ENCODE measurements around the gene EGFL7. TPM values are rescaled to one million over a fixed set of nuclear protein-coding genes. Genes with fewer than 3 reads are reported as not detected.
A peak's percentile ranks its signal among the peaks of the same experiment; 100 is the strongest.

The EGFL7 gene
- total and polyA plus RNA-seq, 2 of the 13 experiments (the other 11 are each of a cell fraction or from before 2014, with no cell fraction given) = 0.20 to 5.1 TPM

- in situ Hi-C loops (cut with HindIII; ENCODE audit: extremely low pct_ligation_motif_present, low pct_unique_long_range_greater_than_20kb) = no loop called here
Measured at GRCh38 chr9:136713550-136713949, 50.8 kb downstream of the EGFL7 start.

More at GRCh38 chr9:136713550-136713949, 50.8 kb downstream of the EGFL7 start:
- peak overlapping the region; percentile 65 for H3K4me2 ChIP-seq (ENCODE audit: low read depth, low read length)
- H3K4me3 ChIP-seq (replicated peaks in 1 of 3; ENCODE audit: insufficient read depth in 1 of 3, low read depth in 2 of 3, low read length in 3 of 3) = peak overlapping the region in 2 of 3 experiments; percentile 54 to 66; a peak in 2 of 6 replicates
- WGBS (ENCODE audit: low lambda C conversion rate) = no CpG with 5 or more reads among the region's 8 CpGs
- CTCF ChIA-PET (ENCODE audit: low intra/inter-chr PET ratio, low total read pairs) = no interaction called here
- TF ChIP-seq IKZF1 (IDR thresholded peaks at IDR 0.05) = no peak
- no peak for TF ChIP-seq ZNF562 (CRISPR knock-in tag; IDR thresholded peaks at IDR 0.05; ENCODE audit: borderline replicate concordance)
- no peak for TF ChIP-seq ZMYM2 (CRISPR knock-in tag; IDR thresholded peaks at IDR 0.05)
- TF ChIP-seq DBP (CRISPR knock-in tag; IDR thresholded peaks at IDR 0.05; ENCODE audit: not compliant biosample characterization) = no peak
- no peak for TF ChIP-seq REL (CRISPR knock-in tag; conservative IDR thresholded peaks at IDR 0.05)
- TF ChIP-seq MEIS2 (CRISPR knock-in tag; IDR thresholded peaks at IDR 0.05) = no peak
- no peak for TF ChIP-seq AHR (CRISPR knock-in tag; IDR thresholded peaks at IDR 0.05)
- no peak for TF ChIP-seq HOXA9 (CRISPR knock-in tag; IDR thresholded peaks at IDR 0.05; ENCODE audit: borderline replicate concordance)
- no peak for TF ChIP-seq ZNF207 (IDR thresholded peaks at IDR 0.05; ENCODE audit: borderline replicate concordance)
- no peak for TF ChIP-seq ZNF724P (CRISPR knock-in tag; IDR thresholded peaks at IDR 0.05; ENCODE audit: borderline replicate concordance)
- no peak for TF ChIP-seq TAF1 (CRISPR knock-in tag; IDR thresholded peaks at IDR 0.05)
- TF ChIP-seq UBTF (CRISPR knock-in tag; IDR thresholded peaks at IDR 0.05) = no peak
- TF ChIP-seq FOSL2 (CRISPR knock-in tag; IDR thresholded peaks at IDR 0.05) = no peak
- no peak for TF ChIP-seq THAP7 (CRISPR knock-in tag; IDR thresholded peaks at IDR 0.05)
- TF ChIP-seq ZNF674 (CRISPR knock-in tag; IDR thresholded peaks at IDR 0.05; ENCODE audit: low read depth) = no peak
- TF ChIP-seq ZBTB43 (CRISPR knock-in tag; conservative IDR thresholded peaks at IDR 0.05) = no peak
- no peak for TF ChIP-seq ZNF549 (CRISPR knock-in tag; IDR thresholded peaks at IDR 0.05)
- FAIRE-seq (no peak), DNase-seq (ENCODE audit: low spot score) (no peak), ATAC-seq (no peak)
- peaks cover 22% of the 10 kb centered on the region for H3K4me1 ChIP-seq (ENCODE audit: insufficient read depth, low read length)
- no peak overlapping the region for H3K9ac ChIP-seq (ENCODE audit: insufficient read depth, low read depth, low read length)
- intact Hi-C loops (cut with micrococcal nuclease; ENCODE audit: unreplicated experiment) = no loop called here
- BruUV-seq (replicated peaks) = no TSS peak
- H3K27ac ChIP-seq (ENCODE audit: extremely low read length, insufficient read depth, low read length) = no peak overlapping the region
- H4K20me1 ChIP-seq (ENCODE audit: insufficient read depth, low read length) = no peaks in the 10 kb centered on the region
- no peaks in the 10 kb centered on the region for H3K79me2 ChIP-seq (ENCODE audit: insufficient read depth, low read length)
- POLR2A ChIA-PET = interaction anchor here (0.6 to 3.8 kb wide), 2 partner anchors 15 to 806 kb away, joined by 5 to 17 read pairs; partner anchors contain the start of gene CAMSAP1
- no peaks in the 10 kb centered on the region for H3K36me3 ChIP-seq (replicated peaks in 1 of 2; ENCODE audit: control insufficient read depth in 1 of 2, insufficient read depth in 2 of 2, low read length in 2 of 2)
- H3K27me3 ChIP-seq (ENCODE audit: control insufficient read depth in 1 of 2, insufficient read depth in 2 of 2, low read length in 2 of 2) = peaks cover 4 to 36% of the 10 kb centered on the region in 2 experiments; a peak in 3 of 5 replicates
- H3K9me3 ChIP-seq (ENCODE audit: low read length) = no peaks in the 10 kb centered on the region
- H2AFZ ChIP-seq (ENCODE audit: low read length) = no peak overlapping the region

Data from HepG2 (cell line).